Testis (tissue), 2 donors: Measurements from ENCODE around the gene CORO2B.

Source experiments
- POLR2A ChIP-seq: fragments of 450-650 bp; IDR thresholded peaks from one replicate; pipeline ENCODE4 v1.6.1; 2017; ENCODE audit warnings: antibody characterized with exemption, mild to moderate bottlenecking, moderate library complexity
- TF ChIP-seq, protein P1 (sequence below), 3 experiments: fragments of 450-650 bp in 2 of 3; fragments of 200-600 bp in 1 of 3; sonication (generic) in 1 of 3; IDR thresholded peaks; one replicate each; pipeline ENCODE4 v1.5.1; 2016 to 2019; ENCODE audit warnings: antibody characterized with exemption in 3 of 3, mild to moderate bottlenecking in 2 of 3, moderate library complexity in 1 of 3

DNA sequence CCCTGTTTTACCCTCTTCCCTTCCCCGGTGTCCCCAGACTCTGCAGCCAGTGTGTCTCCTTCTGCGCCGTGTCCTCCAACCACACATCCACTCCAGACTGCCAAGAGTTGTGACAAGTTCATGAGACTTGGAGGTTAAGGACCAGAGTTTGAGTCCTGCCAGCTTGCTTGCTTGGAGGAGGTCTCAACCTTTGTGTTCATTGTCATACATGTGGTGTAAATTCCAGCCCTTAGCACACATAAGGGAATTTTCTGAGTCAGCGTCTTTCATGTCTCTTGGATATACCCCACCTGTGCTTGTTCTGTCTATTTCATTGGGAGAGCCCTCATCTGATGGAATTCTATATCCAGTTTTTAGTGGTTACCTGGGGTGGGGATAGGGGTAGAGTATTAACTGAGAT is 13.3 kb downstream of the CORO2B start:
- TF ChIP-seq, protein P1, sequence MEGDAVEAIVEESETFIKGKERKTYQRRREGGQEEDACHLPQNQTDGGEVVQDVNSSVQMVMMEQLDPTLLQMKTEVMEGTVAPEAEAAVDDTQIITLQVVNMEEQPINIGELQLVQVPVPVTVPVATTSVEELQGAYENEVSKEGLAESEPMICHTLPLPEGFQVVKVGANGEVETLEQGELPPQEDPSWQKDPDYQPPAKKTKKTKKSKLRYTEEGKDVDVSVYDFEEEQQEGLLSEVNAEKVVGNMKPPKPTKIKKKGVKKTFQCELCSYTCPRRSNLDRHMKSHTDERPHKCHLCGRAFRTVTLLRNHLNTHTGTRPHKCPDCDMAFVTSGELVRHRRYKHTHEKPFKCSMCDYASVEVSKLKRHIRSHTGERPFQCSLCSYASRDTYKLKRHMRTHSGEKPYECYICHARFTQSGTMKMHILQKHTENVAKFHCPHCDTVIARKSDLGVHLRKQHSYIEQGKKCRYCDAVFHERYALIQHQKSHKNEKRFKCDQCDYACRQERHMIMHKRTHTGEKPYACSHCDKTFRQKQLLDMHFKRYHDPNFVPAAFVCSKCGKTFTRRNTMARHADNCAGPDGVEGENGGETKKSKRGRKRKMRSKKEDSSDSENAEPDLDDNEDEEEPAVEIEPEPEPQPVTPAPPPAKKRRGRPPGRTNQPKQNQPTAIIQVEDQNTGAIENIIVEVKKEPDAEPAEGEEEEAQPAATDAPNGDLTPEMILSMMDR (IDR thresholded peaks at IDR 0.05): no peak
- no peak for TF ChIP-seq POLR2A
